GM21717 (cell line): ENCODE data around the gene ARHGEF17.

Experiments
- ATAC-seq: cut with Tn5 transposase; IDR thresholded peaks from one replicate; pipeline ENCODE4 v1.9.1; 2021; ENCODE audit warnings: mild to moderate bottlenecking, moderate library complexity; ENCODE audit not compliant: unreplicated experiment

ARHGEF17 gene

GRCh38 chr11:73392108-73393010, 84.3 kb downstream of the ARHGEF17 start:
- no peak for ATAC-seq

- no peak for ATAC-seq
Observed at GRCh38 chr11:73393011-73393380, 84.9 kb downstream of the ARHGEF17 start.

- no peak for ATAC-seq
Observed at GRCh38 chr11:73393479-73394415, 85.7 kb downstream of the ARHGEF17 start.

GRCh38 chr11:73394416-73395296, 86.6 kb downstream of the ARHGEF17 start:
- ATAC-seq = no peak

GRCh38 chr11:73395297-73396208, 87.5 kb downstream of the ARHGEF17 start:
- ATAC-seq = no peak

- ATAC-seq = no peak
Observed at GRCh38 chr11:73396251-73396930, 88.3 kb downstream of the ARHGEF17 start.

GRCh38 chr11:73396985-73397384, 88.9 kb downstream of the ARHGEF17 start:
- ATAC-seq = no peak

- ATAC-seq = no peak
Observed at GRCh38 chr11:73397468-73398131, 89.5 kb downstream of the ARHGEF17 start.

GRCh38 chr11:73398132-73398526, 90.1 kb downstream of the ARHGEF17 start:
- no peak for ATAC-seq

- no peak for ATAC-seq
Observed at GRCh38 chr11:73398721-73399120, 90.6 kb downstream of the ARHGEF17 start.

- ATAC-seq = no peak
Observed at GRCh38 chr11:73399159-73399590, 91.1 kb downstream of the ARHGEF17 start.

GRCh38 chr11:73399636-73400035, 91.6 kb downstream of the ARHGEF17 start:
- ATAC-seq = no peak

- ATAC-seq = no peak
Observed at GRCh38 chr11:73400293-73400692, 92.2 kb downstream of the ARHGEF17 start.

- ATAC-seq = no peak
Observed at GRCh38 chr11:73401217-73401923, 93.3 kb downstream of the ARHGEF17 start.

GRCh38 chr11:73401924-73402833, 94.1 kb downstream of the ARHGEF17 start:
- ATAC-seq = no peak

- ATAC-seq = no peak
Observed at GRCh38 chr11:73402834-73403185, 94.7 kb downstream of the ARHGEF17 start.

- no peak for ATAC-seq
Observed at GRCh38 chr11:73403541-73403940, 95.5 kb downstream of the ARHGEF17 start.
